GM11168 (cell line): ENCODE data around the gene HOMER1.

ENCODE experiments used
- in situ Hi-C: fragments of 300-500 bp; cut with MboI; formaldehyde crosslinking; loops from one replicate; pipeline ENCODE4 v1.12.0; 2022; ENCODE audit warnings: low sequenced_read_pairs; ENCODE audit not compliant: unreplicated experiment

HOMER1 gene

GRCh38 chr5:79346420-79346824, 167.5 kb downstream of the HOMER1 start:
- in situ Hi-C loops: no loop called here

- in situ Hi-C loops: no loop called here
Observed at GRCh38 chr5:79333852-79334557, 179.9 kb downstream of the HOMER1 start.

GRCh38 chr5:79330071-79330470, 183.9 kb downstream of the HOMER1 start:
- in situ Hi-C loops: no loop called here

DNA sequence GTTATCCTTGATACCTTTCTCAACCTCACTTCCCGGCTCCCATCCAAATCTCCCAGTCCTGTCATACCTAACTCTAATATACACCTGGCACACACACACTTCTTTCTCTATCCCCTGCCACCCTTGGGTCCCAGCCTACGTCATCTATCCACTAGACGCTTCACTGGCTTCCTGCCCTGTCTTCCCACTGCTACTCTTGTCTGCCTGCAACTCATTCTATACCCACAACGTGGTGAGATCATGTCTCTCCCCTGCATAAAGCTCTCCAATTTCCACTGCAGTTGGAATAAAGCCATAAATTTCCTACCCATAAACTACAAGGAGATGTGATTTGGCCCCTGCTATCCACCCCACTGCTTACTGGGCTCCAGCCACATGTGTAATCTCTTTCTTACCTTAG, 184.5 kb downstream of the HOMER1 start:
- in situ Hi-C loops: no loop called here
